CD14-positive monocyte (primary cell): ENCODE measurements around the gene MACF1. TPM values are rescaled to one million over a fixed set of nuclear protein-coding genes. Genes with fewer than 3 reads are reported as not detected.

Experiments used
- DNase-seq, 3 donors: peaks; one replicate each; pipeline ENCODE4 v3.0.0-alpha.2; 2011 to 2022
- H2AFZ ChIP-seq: 2 replicates; pipeline ENCODE4 v1.6.0; 2012; ENCODE audit warnings: mild to moderate bottlenecking, low read depth, low read length, inconsistent platforms; ENCODE audit not compliant: insufficient read depth, poor library complexity, severe bottlenecking
- H3K27ac ChIP-seq, 2 donors: 1 replicate in 1 of 2; 2 replicates in 1 of 2; pipeline ENCODE4 v1.5.1; 2012 to 2013; ENCODE audit warnings: low read length in 2 of 2, control low read depth in 1 of 2, inconsistent platforms in 1 of 2, low read depth in 1 of 2, mild to moderate bottlenecking in 1 of 2
- H3K27me3 ChIP-seq, 2 donors: one replicate each; pipeline versions ENCODE4 v1.6.0 to v1.6.1; 2011 to 2013; ENCODE audit warnings: low read length in 2 of 2; ENCODE audit not compliant: control insufficient read depth in 2 of 2, insufficient read depth in 2 of 2
- H3K36me3 ChIP-seq, 2 donors: replicated peaks in 1 of 2; 1 replicate in 1 of 2; 2 replicates in 1 of 2; pipeline versions ENCODE4 v1.5.1 to v1.6.1; 2012 to 2013; ENCODE audit warnings: low read length in 2 of 2, control low read depth in 1 of 2, inconsistent platforms in 1 of 2, mild to moderate bottlenecking in 1 of 2; ENCODE audit not compliant: insufficient read depth in 2 of 2, control insufficient read depth in 1 of 2
- H3K4me1 ChIP-seq, 2 donors: 1 replicate in 1 of 2; 2 replicates in 1 of 2; pipeline versions ENCODE4 v1.5.1 to v1.6.1; 2012 to 2013; ENCODE audit warnings: low read length in 2 of 2, control low read depth in 1 of 2, inconsistent platforms in 1 of 2, mild to moderate bottlenecking in 1 of 2, moderate library complexity in 1 of 2; ENCODE audit not compliant: insufficient read depth in 2 of 2, control insufficient read depth in 1 of 2
- H3K4me2 ChIP-seq: replicated peaks from 2 replicates; pipeline ENCODE3; 2012; ENCODE audit warnings: low read length, moderate library complexity, mild to moderate bottlenecking; ENCODE audit not compliant: poor library complexity, severe bottlenecking; ENCODE audit errors: extremely low read depth
- H3K4me3 ChIP-seq, 3 experiments: fragments of 200-600 bp in 1 of 3; sonication (generic) in 1 of 3; replicated peaks in 1 of 3; 1 replicate in 2 of 3; 2 replicates in 1 of 3; pipeline ENCODE4 v1.5.1; 2011 to 2013; ENCODE audit warnings: low read length in 3 of 3, mild to moderate bottlenecking in 3 of 3, control low read depth in 2 of 3, low read depth in 2 of 3, inconsistent platforms in 1 of 3, moderate library complexity in 1 of 3
- H3K79me2 ChIP-seq: 2 replicates; pipeline ENCODE4 v1.6.0; 2012; ENCODE audit warnings: mild to moderate bottlenecking, control low read depth, inconsistent platforms, low read length, moderate library complexity; ENCODE audit not compliant: insufficient read depth
- H3K9ac ChIP-seq: 2 replicates; pipeline ENCODE4 v1.6.0; 2017; ENCODE audit warnings: low read length, mild to moderate bottlenecking; ENCODE audit not compliant: insufficient read depth, poor library complexity, severe bottlenecking
- H3K9me3 ChIP-seq, 2 donors: replicated peaks in 1 of 2; 1 replicate in 1 of 2; 2 replicates in 1 of 2; pipeline versions ENCODE4 v1.5.1 to v1.6.1; 2012 to 2013; ENCODE audit warnings: low read length in 2 of 2, control low read depth in 1 of 2; ENCODE audit not compliant: control insufficient read depth in 1 of 2, insufficient read depth in 1 of 2
- H4K20me1 ChIP-seq: 2 replicates; pipeline ENCODE4 v1.6.0; 2012; ENCODE audit warnings: mild to moderate bottlenecking, low read length, control low read depth, moderate library complexity; ENCODE audit not compliant: insufficient read depth
- H3K27ac Mint-ChIP-seq, 7 donors: one replicate each; pipeline ENCODE4 v1.8.0; 2020; ENCODE audit warnings: mild to moderate bottlenecking in 7 of 7, mixed read lengths in 7 of 7, moderate library complexity in 6 of 7, inconsistent platforms in 2 of 7
- H3K27me3 Mint-ChIP-seq, 3 donors: one replicate each; pipeline ENCODE4 v1.8.0; 2021 to 2022; ENCODE audit warnings: low read depth in 3 of 3, mild to moderate bottlenecking in 3 of 3, mixed read lengths in 3 of 3, moderate library complexity in 3 of 3, inconsistent platforms in 1 of 3
- H3K36me3 Mint-ChIP-seq, 2 donors: one replicate each; pipeline ENCODE4 v1.8.0; 2020; ENCODE audit warnings: mixed read lengths in 2 of 2, inconsistent platforms in 1 of 2, mild to moderate bottlenecking in 1 of 2
- H3K4me1 Mint-ChIP-seq: one replicate; pipeline ENCODE4 v1.8.0; 2020; ENCODE audit warnings: mild to moderate bottlenecking, mixed read lengths
- H3K4me3 Mint-ChIP-seq, 2 donors: one replicate each; pipeline ENCODE4 v1.8.0; 2020; ENCODE audit warnings: mild to moderate bottlenecking in 2 of 2, mixed read lengths in 2 of 2, moderate library complexity in 1 of 2
- H3K9me3 Mint-ChIP-seq, 7 donors: one replicate each; pipeline ENCODE4 v1.8.0; 2020 to 2022; ENCODE audit warnings: mixed read lengths in 7 of 7, mild to moderate bottlenecking in 6 of 7, moderate library complexity in 6 of 7, inconsistent platforms in 2 of 7
- CTCF ChIP-seq: fragments of 200-600 bp; IDR thresholded peaks from one replicate; pipeline ENCODE4 v1.8.0; 2022; ENCODE audit warnings: antibody characterized with exemption, mild to moderate bottlenecking
- WGBS: methylation state at CpG from one replicate; pipeline ENCODE4 v1.1.5; 2013; ENCODE audit warnings: missing lambda C conversion rate; ENCODE audit not compliant: insufficient coverage; 5-methylcytosine and 5-hydroxymethylcytosine counted together
- intact Hi-C, 2 donors: fragments of 100-400 bp; cut with micrococcal nuclease; formaldehyde crosslinking; loops; one replicate each; pipeline versions ENCODE4 v1.15.0 to v1.15.1; 2023
- polyA minus RNA-seq: library from RNA; depleted of rRNA, polyadenylated mRNA; stranded (reverse); fragments of >200 nt; gene quantifications from 2 replicates; pipeline ENCODE4 v1.2.3, GENCODE V29; 2012
- polyA plus RNA-seq, 3 donors: library from polyadenylated mRNA; depleted of rRNA in 1 of 3; unstranded in 2 of 3; stranded (reverse) in 1 of 3; fragments of 300-500 nt in 2 of 3; fragments of >200 nt in 1 of 3; fragmentation: Illumina TruSeq in 2 of 3; gene quantifications; 1 replicate in 2 of 3; 2 replicates in 1 of 3; pipeline ENCODE4 v1.2.3, GENCODE V29; 2012 to 2021
- total RNA-seq, 12 experiments: library from RNA in 1 of 12; stranded (reverse) in 1 of 12; fragments of 120-200 nt in 1 of 12; gene quantifications; one replicate each; pipeline ENCODE4 v1.2.4 and lab custom pipeline; 2013 to 2026; ENCODE audit warnings: mixed read lengths in 6 of 12, inconsistent platforms in 1 of 12

MACF1 gene
- total RNA-seq (2013): 118 TPM
- 10 to 100 TPM in 1 of 3 donors, 1 to 10 TPM in 2; 3.4 to 36.8 (median 4.5) TPM for polyA plus RNA-seq
- polyA minus RNA-seq: 82.8 and 101 TPM in 2 replicates
- total RNA-seq (lab: John Stamatoyannopoulos, UW): 262 to 621 (median 478) reads per million in 11 experiments

GRCh38 chr1:39204441-39205081 lies at the start of gene MACF1:
Gene MACF1, plus strand, starts transcription at chr1:39204695. Its CDS starts 328 bp downstream, at chr1:39205023.
- Histone ChIP-seq H3K4me1 (peaks cover 21 to 32% of the 10 kb centered on the region in 2 donors), H3K79me2 (peaks cover 43% of the 10 kb centered on the region), H3K27me3 (no peaks in the 10 kb centered on the region), H3K9me3 (no peaks in the 10 kb centered on the region), H3K27ac (peak within 1 kb of the TSS; percentile 75 to 82), H2AFZ (peak within 1 kb of the TSS; percentile 86), H3K9ac (peak within 1 kb of the TSS; percentile 49), H3K36me3 (no peaks in the 10 kb centered on the region), H3K4me3 (peak within 1 kb of the TSS; percentile 34 to 72 (median 72)), H3K4me2 (peak within 1 kb of the TSS; percentile 76), H4K20me1 (peaks cover 3% of the 10 kb centered on the region)
- Mint-ChIP-seq H3K27me3 (peaks cover 0 to 3% (median 0%) of the 10 kb centered on the region in 3 donors), H3K9me3 (no peaks in the 10 kb centered on the region), H3K4me3 (peak within 1 kb of the TSS; percentile 82 to 93), H3K4me1 (peaks cover 34% of the 10 kb centered on the region), H3K27ac (peak within 1 kb of the TSS; percentile 89 to 100 (median 92)), H3K36me3 (peaks cover 0 to 4% of the 10 kb centered on the region in 2 donors)
- intact Hi-C loops: no loop called here
- DNase-seq: peak; percentile 30 to 35 (median 33)
- WGBS: 0% methylated on average over 1 of the region's 9 CpGs
- peak; percentile 59 for TF ChIP-seq CTCF

GRCh38 chr1:39157304-39157703 lies 47.2 kb upstream of the MACF1 start:
- Histone ChIP-seq H3K9me3 (no peaks in the 10 kb centered on the region), H3K4me1 (no peaks in the 10 kb centered on the region), H3K4me2 (no peak overlapping the region), H3K27ac (no peak overlapping the region), H3K4me3 (no peak overlapping the region), H3K79me2 (no peaks in the 10 kb centered on the region), H3K9ac (no peak overlapping the region), H3K36me3 (no peaks in the 10 kb centered on the region), H3K27me3 (no peaks in the 10 kb centered on the region), H4K20me1 (peaks cover 31% of the 10 kb centered on the region), H2AFZ (no peak overlapping the region)
- intact Hi-C loops: no loop called here
- no peak overlapping the region for H3K27ac Mint-ChIP-seq
- H3K9me3 Mint-ChIP-seq: no peaks in the 10 kb centered on the region
- H3K4me3 Mint-ChIP-seq: no peak overlapping the region
- peaks cover under 1 to 5% (median 2%) of the 10 kb centered on the region in 3 donors for H3K27me3 Mint-ChIP-seq
- DNase-seq: no peak
- TF ChIP-seq CTCF: no peak
- H3K36me3 Mint-ChIP-seq: no peaks in the 10 kb centered on the region
- H3K4me1 Mint-ChIP-seq: peaks cover 6% of the 10 kb centered on the region
